GM12873 (cell line): Measurements from ENCODE around the gene METTL24.

Experiments
- CTCF ChIP-seq: IDR thresholded peaks from 2 replicates; pipeline ENCODE4 v1.5.1; 2012; ENCODE audit warnings: low read depth, mild to moderate bottlenecking, moderate library complexity, low read length, control low read depth; ENCODE audit not compliant: insufficient read depth; ENCODE audit errors: missing control alignments

Gene METTL24

GRCh38 chr6:110322151-110322873 lies 35.8 kb downstream of the METTL24 start:
- no peak for TF ChIP-seq CTCF

- no peak for TF ChIP-seq CTCF
Observed at GRCh38 chr6:110320307-110320706, 37.8 kb downstream of the METTL24 start.

GRCh38 chr6:110319843-110320242 lies 38.3 kb downstream of the METTL24 start:
- no peak for TF ChIP-seq CTCF

- no peak for TF ChIP-seq CTCF
Observed at GRCh38 chr6:110319381-110319780, 38.8 kb downstream of the METTL24 start.

GRCh38 chr6:110318971-110319370 lies 39.2 kb downstream of the METTL24 start:
- no peak for TF ChIP-seq CTCF

GRCh38 chr6:110317646-110318045 lies 40.5 kb downstream of the METTL24 start:
- TF ChIP-seq CTCF: no peak

GRCh38 chr6:110317189-110317588 lies 41.0 kb downstream of the METTL24 start:
- no peak for TF ChIP-seq CTCF
